OCI-LY7 (cell line): Measurements from ENCODE around the gene SLC12A4. TPM values are rescaled to one million over a fixed set of nuclear protein-coding genes. Genes with fewer than 3 reads are reported as not detected.

Experiments used
- BruUV-seq: library from RNA; stranded (reverse); fragments of 400-500 nt; replicated peaks from 2 replicates; lab custom pipeline; 2021; lab: Mats Ljungman, UMichigan
- CTCF ChIA-PET: fragments of 300-600 bp; sonication (Branson Sonifier 250); formaldehyde crosslinking; loops from one replicate; lab custom pipeline; 2022; ENCODE audit warnings: antibody characterized with exemption; ENCODE audit not compliant: unreplicated experiment; lab: Charles Lee
- POLR2A ChIA-PET: fragments of 300-600 bp; sonication (Branson Sonifier 250); formaldehyde crosslinking; loops from one replicate; lab custom pipeline; 2022; ENCODE audit warnings: antibody characterized with exemption; lab: Charles Lee
- DNase-seq: peaks from one replicate; pipeline ENCODE4 v3.0.0-alpha.2; 2015; ENCODE audit warnings: low spot score
- H2AFZ ChIP-seq: fragments of 200-600 bp; sonication (generic), shearing (Covaris generic); 2 replicates; pipeline ENCODE4 v1.6.1; 2014; ENCODE audit warnings: mild to moderate bottlenecking, antibody characterized with exemption, low read length, moderate library complexity
- H3K27ac ChIP-seq: fragments of 200-600 bp; sonication (generic); 2 replicates; pipeline ENCODE4 v1.5.1; 2014; ENCODE audit warnings: mixed run types, low read depth, mild to moderate bottlenecking, moderate library complexity, low read length, inconsistent platforms; ENCODE audit not compliant: poor library complexity, severe bottlenecking
- H3K36me3 ChIP-seq: fragments of 200-600 bp; sonication (generic); 2 replicates; pipeline ENCODE4 v1.6.1; 2014; ENCODE audit warnings: mild to moderate bottlenecking, antibody characterized with exemption, low read length, moderate library complexity, mixed read lengths; ENCODE audit not compliant: insufficient read depth
- H3K4me1 ChIP-seq: fragments of 200-600 bp; sonication (generic); 2 replicates; pipeline ENCODE4 v1.5.1; 2014; ENCODE audit warnings: mild to moderate bottlenecking, low read length; ENCODE audit not compliant: insufficient read depth, poor library complexity, severe bottlenecking
- H3K4me2 ChIP-seq: fragments of 200-600 bp; sonication (generic); 2 replicates; pipeline ENCODE4 v1.6.1; 2014; ENCODE audit warnings: mild to moderate bottlenecking, low read length
- H3K4me3 ChIP-seq: fragments of 200-600 bp; sonication (generic); 2 replicates; pipeline ENCODE4 v1.5.1; 2014; ENCODE audit warnings: mild to moderate bottlenecking, low read depth, low read length; ENCODE audit not compliant: poor library complexity, severe bottlenecking
- H3K79me2 ChIP-seq: fragments of 200-600 bp; sonication (generic); 2 replicates; pipeline ENCODE4 v1.6.1; 2016; ENCODE audit warnings: low read depth, mild to moderate bottlenecking, low read length, moderate library complexity, mixed read lengths; ENCODE audit not compliant: insufficient read depth
- H3K9me2 ChIP-seq: fragments of 200-600 bp; sonication (generic); 2 replicates; pipeline ENCODE4 v1.6.1; 2016; ENCODE audit warnings: mild to moderate bottlenecking, low read length, mixed read lengths; ENCODE audit not compliant: insufficient read depth
- H3K9me3 ChIP-seq: fragments of 200-600 bp; sonication (generic); 2 replicates; pipeline ENCODE4 v1.6.1; 2014; ENCODE audit warnings: mild to moderate bottlenecking, mixed run types, low read length, mixed read lengths
- H4K20me1 ChIP-seq: fragments of 200-600 bp; sonication (generic); 2 replicates; pipeline ENCODE4 v1.6.1; 2014; ENCODE audit warnings: mild to moderate bottlenecking, antibody characterized with exemption, low read length, moderate library complexity, mixed read lengths; ENCODE audit not compliant: insufficient read depth
- EZH2phosphoT487 ChIP-seq: fragments of 200-600 bp; sonication (generic); IDR thresholded peaks from 2 replicates; pipeline ENCODE4 v1.6.1; 2018; ENCODE audit warnings: low read depth, borderline replicate concordance, mild to moderate bottlenecking, mixed run types, antibody characterized with exemption, low read length, moderate library complexity, mixed read lengths
- intact Hi-C: fragments of 100-400 bp; cut with micrococcal nuclease; formaldehyde crosslinking; loops from one replicate; pipeline ENCODE4 v1.10.0; 2022; ENCODE audit not compliant: unreplicated experiment
- total RNA-seq, 2 experiments: library from RNA; depleted of rRNA in 1 of 2; stranded (reverse); fragments of >200 nt in 1 of 2; shearing (Covaris generic) in 1 of 2; gene quantifications; 2 replicates each; pipeline ENCODE4 v1.2.3, GENCODE V29; 2014 to 2022
- TF ChIP-seq, protein P1 (sequence below): fragments of 200-600 bp; sonication (generic); conservative IDR thresholded peaks from 2 replicates; pipeline ENCODE4 v1.5.1; 2014; ENCODE audit warnings: mild to moderate bottlenecking, antibody characterized with exemption, low read length, moderate library complexity, mixed read lengths

SLC12A4 gene
- total RNA-seq, 2 experiments from 2014 or later = 8.3 to 16.7 TPM

DNA sequence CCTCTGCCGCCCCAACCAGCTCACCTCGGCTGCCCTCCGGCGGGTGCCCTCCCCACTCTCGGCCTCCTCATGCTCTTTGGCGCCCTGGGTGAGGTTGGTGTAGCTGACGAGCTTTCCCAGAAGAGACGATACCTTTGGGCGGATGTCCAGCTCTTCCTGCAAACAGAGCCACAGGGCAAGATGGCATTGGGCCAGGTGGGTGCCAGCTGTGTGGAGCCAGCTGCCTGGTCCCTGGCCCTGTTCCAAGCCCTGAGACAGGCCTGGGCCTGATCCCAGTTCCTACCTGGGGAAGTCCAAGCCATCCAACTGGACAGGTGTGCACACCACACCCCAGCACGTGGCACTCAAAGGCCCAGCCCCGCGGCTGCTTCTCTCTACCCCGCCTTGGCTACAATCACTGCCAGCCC, 6.9 kb downstream of the SLC12A4 start:
- no peak overlapping the region for H3K4me3 ChIP-seq
- no peak overlapping the region for H3K4me2 ChIP-seq
- H3K9me2 ChIP-seq = no peaks in the 10 kb centered on the region
- H4K20me1 ChIP-seq = no peaks in the 10 kb centered on the region
- DNase-seq = no peak
- no peaks in the 10 kb centered on the region for H3K9me3 ChIP-seq
- BruUV-seq = no TSS peak
- CTCF ChIA-PET = no interaction called here
- peaks cover 11% of the 10 kb centered on the region for H3K4me1 ChIP-seq
- intact Hi-C loops = no loop called here
- no peak overlapping the region for H2AFZ ChIP-seq
- H3K27ac ChIP-seq = no peak overlapping the region
- no peaks in the 10 kb centered on the region for H3K36me3 ChIP-seq
- POLR2A ChIA-PET = no interaction called here
- TF ChIP-seq EZH2phosphoT487 = no peak
- TF ChIP-seq, protein P1, sequence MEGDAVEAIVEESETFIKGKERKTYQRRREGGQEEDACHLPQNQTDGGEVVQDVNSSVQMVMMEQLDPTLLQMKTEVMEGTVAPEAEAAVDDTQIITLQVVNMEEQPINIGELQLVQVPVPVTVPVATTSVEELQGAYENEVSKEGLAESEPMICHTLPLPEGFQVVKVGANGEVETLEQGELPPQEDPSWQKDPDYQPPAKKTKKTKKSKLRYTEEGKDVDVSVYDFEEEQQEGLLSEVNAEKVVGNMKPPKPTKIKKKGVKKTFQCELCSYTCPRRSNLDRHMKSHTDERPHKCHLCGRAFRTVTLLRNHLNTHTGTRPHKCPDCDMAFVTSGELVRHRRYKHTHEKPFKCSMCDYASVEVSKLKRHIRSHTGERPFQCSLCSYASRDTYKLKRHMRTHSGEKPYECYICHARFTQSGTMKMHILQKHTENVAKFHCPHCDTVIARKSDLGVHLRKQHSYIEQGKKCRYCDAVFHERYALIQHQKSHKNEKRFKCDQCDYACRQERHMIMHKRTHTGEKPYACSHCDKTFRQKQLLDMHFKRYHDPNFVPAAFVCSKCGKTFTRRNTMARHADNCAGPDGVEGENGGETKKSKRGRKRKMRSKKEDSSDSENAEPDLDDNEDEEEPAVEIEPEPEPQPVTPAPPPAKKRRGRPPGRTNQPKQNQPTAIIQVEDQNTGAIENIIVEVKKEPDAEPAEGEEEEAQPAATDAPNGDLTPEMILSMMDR = no peak
- H3K79me2 ChIP-seq = no peaks in the 10 kb centered on the region

DNA sequence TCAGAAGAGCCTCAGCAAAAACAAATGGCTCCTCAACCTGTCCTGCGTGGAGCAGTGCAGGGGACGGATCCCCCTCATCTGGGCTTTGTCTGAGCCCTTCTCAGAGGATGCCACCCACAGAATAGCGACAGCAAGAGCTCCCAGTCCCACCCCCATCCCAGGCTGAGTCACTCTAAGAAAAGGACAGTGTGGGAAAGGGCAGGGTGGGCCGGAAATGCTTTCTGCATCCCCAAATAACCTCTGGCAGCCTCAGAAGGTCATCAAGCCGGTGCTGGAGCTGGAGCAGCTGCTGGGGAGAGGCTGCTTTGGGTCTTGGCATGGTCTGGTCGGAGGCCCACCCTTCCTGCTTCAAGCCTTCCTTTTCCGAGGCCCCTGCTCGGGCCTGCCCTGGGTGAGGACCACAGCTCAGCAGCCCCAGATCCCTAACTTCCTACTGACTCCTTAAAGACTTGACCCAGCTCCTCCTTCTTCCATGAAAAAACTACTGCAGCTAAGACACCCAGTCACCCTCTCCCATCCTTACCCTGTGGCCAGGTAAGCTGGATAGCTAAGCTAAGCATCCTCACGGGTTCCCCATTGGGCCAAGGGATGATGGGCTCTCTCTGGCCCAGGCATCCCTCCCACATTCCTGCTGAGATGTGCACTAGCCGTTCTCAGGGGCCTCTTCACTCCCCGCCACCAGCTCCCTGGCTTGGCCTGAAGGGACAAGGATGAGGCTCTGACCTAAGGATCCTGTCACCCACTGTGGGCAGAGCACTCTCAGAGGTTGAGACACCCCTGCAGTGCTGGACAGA, 8.7 kb downstream of the SLC12A4 start:
- no peak for DNase-seq
- Histone ChIP-seq H4K20me1 (no peaks in the 10 kb centered on the region), H3K27ac (no peak overlapping the region), H3K9me3 (no peaks in the 10 kb centered on the region), H3K4me1 (peaks cover under 1% of the 10 kb centered on the region), H3K36me3 (no peaks in the 10 kb centered on the region), H3K4me3 (no peak overlapping the region), H3K79me2 (no peaks in the 10 kb centered on the region), H3K9me2 (no peaks in the 10 kb centered on the region), H3K4me2 (no peak overlapping the region), H2AFZ (no peak overlapping the region)
- intact Hi-C loops = no loop called here
- TF ChIP-seq, protein P1 = no peak
- TF ChIP-seq EZH2phosphoT487 = no peak
- CTCF ChIA-PET = no interaction called here
- POLR2A ChIA-PET = interaction anchor here (0.6 kb wide), 1 partner anchor 52 kb away, joined by 3 read pairs; no protein-coding TSS in a partner anchor
- no TSS peak for BruUV-seq

DNA sequence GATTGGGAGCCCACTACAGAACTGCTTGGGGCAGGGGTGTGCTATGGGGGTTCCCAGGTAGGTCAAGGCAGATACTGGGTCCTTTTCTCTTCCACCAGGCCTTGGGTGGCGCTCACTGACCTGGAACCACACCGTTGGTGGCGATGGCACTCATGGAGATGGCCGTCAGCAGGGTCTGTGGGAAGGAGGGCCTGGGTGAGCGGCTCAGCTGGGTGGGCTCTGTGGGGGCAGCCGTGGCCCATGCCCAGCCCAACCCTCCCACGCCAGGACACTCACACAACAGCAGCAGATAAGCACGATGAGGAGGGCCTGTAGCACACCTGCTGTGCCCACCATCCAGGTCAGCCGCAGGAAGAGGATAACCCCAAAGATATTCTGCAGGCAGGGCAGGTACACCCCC, 10.8 kb downstream of the SLC12A4 start:
- Histone ChIP-seq H3K9me2 (no peaks in the 10 kb centered on the region), H3K4me1 (no peaks in the 10 kb centered on the region), H2AFZ (no peak overlapping the region), H3K27ac (no peak overlapping the region), H3K79me2 (no peaks in the 10 kb centered on the region), H3K36me3 (no peaks in the 10 kb centered on the region), H4K20me1 (no peaks in the 10 kb centered on the region), H3K9me3 (no peaks in the 10 kb centered on the region), H3K4me3 (no peak overlapping the region), H3K4me2 (no peak overlapping the region)
- no peak for DNase-seq
- CTCF ChIA-PET = no interaction called here
- TF ChIP-seq, protein P1 = no peak
- no peak for TF ChIP-seq EZH2phosphoT487
- intact Hi-C loops = no loop called here
- POLR2A ChIA-PET = no interaction called here
- no TSS peak for BruUV-seq
